HG03575 (cell line): Measurements from ENCODE around the gene USH2A.

ENCODE experiments used
- ATAC-seq: cut with Tn5 transposase; IDR thresholded peaks from one replicate; pipeline ENCODE4 v1.9.1; 2021; ENCODE audit not compliant: unreplicated experiment, insufficient number of reproducible peaks, low FRiP score; ENCODE audit errors: extremely low read depth

Gene USH2A, protein sequence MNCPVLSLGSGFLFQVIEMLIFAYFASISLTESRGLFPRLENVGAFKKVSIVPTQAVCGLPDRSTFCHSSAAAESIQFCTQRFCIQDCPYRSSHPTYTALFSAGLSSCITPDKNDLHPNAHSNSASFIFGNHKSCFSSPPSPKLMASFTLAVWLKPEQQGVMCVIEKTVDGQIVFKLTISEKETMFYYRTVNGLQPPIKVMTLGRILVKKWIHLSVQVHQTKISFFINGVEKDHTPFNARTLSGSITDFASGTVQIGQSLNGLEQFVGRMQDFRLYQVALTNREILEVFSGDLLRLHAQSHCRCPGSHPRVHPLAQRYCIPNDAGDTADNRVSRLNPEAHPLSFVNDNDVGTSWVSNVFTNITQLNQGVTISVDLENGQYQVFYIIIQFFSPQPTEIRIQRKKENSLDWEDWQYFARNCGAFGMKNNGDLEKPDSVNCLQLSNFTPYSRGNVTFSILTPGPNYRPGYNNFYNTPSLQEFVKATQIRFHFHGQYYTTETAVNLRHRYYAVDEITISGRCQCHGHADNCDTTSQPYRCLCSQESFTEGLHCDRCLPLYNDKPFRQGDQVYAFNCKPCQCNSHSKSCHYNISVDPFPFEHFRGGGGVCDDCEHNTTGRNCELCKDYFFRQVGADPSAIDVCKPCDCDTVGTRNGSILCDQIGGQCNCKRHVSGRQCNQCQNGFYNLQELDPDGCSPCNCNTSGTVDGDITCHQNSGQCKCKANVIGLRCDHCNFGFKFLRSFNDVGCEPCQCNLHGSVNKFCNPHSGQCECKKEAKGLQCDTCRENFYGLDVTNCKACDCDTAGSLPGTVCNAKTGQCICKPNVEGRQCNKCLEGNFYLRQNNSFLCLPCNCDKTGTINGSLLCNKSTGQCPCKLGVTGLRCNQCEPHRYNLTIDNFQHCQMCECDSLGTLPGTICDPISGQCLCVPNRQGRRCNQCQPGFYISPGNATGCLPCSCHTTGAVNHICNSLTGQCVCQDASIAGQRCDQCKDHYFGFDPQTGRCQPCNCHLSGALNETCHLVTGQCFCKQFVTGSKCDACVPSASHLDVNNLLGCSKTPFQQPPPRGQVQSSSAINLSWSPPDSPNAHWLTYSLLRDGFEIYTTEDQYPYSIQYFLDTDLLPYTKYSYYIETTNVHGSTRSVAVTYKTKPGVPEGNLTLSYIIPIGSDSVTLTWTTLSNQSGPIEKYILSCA (N-terminal part only)

DNA sequence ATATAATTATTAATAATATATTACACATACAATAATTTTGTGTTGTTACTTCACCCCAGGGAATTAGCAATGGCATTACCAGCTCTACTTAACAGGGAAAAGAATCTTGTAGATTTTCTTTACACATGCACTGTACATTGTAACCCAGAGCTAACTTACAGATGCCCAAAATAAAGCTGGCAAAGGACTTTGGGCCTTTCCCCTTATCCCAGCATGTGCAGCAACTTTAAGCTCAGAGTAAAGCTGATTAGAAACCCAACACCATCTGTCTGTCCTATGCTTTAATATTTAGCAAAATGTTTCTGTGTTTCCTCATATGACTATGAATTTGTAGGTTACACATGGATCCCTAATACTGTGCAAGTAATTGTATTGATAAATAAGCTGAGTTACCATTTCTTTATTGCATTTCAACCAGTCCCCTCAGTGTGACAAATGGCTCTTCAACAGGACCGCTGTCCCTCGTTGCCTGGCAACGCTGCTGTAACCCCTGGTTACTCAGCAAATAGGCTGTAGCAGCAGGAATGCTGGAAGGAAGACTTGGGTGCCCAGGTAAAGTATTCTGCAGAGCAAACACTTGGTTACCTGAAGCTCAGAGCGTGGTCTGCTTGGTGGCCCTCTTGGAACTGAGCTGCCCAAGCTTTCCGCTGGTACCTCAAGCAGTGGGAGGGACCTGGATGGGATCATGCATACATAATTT, at the start of gene USH2A:
Gene USH2A, minus strand, starts transcription at position 628 of the 700 bp plus-strand sequence. CDS start 1,112 bp downstream, outside the sequence.
- ATAC-seq: no peak

- no peak for ATAC-seq
Observed at GRCh38 chr1:216466162-216466801, 43.0 kb upstream of the USH2A start.

GRCh38 chr1:216464489-216464888, 41.2 kb upstream of the USH2A start:
- no peak for ATAC-seq

GRCh38 chr1:216462066-216462775, 39.0 kb upstream of the USH2A start:
- ATAC-seq: no peak

DNA sequence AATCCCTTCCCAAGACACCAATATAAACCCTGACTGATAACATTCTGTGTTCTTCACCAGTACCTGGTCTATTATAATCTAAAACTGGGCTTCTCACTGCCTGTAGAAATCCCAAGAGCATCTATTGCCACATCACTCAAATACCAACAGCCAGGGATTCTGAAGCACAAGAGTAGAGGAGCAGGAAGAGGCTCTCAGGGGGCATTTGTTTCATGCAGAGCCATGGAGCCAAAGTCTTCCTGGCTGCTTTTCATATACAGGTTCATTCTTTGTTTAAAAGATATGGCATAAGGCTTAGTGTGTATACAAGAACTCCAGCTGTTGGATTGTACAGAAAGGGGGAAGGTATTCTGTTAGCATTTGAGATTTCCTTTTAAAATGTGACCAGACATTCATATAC, 38.2 kb upstream of the USH2A start:
- ATAC-seq: no peak

- no peak for ATAC-seq
Observed at GRCh38 chr1:216459651-216460207, 36.5 kb upstream of the USH2A start.

- ATAC-seq: no peak
Observed at GRCh38 chr1:216458812-216459211, 35.6 kb upstream of the USH2A start.

DNA sequence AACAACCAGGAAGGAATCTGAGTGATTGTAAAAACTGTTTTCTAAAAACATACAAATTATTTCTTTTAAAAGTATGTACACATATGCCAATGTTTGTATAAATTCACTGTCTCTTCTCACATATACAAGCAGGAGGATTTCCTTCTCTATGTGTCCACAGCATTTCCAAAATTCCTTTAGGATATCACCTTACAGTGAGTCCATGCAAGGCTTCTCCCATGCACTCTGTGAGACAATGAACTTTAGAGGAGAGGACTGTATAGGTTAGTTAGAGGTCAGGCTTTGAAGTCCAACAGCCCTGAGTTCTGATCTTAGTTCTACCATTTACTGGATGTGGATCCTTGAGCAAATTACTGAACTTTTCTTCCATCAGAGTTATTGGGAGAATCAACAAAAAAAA, 34.1 kb upstream of the USH2A start:
- ATAC-seq: no peak

- ATAC-seq: no peak
Observed at GRCh38 chr1:216456682-216457081, 33.4 kb upstream of the USH2A start.

- no peak for ATAC-seq
Observed at GRCh38 chr1:216453777-216454176, 30.5 kb upstream of the USH2A start.

DNA sequence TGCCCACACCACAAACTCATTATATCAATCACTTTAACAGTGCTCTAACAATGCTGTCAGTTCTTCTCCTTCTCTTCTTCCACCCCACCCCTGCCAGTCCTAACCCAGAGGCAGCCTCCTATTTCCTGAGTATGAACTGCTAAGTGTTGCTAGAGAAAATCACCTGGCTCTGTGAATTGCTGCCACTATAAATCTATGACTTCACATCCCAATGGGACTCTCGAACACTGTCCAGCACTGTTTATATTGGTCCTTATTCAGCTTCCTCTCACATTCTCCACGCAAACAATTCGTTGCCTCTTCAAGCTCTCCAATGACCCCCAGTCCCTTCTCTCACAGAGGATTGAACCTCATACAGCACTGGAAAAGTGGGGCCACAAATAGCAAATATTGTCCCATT, 27.0 kb upstream of the USH2A start:
- ATAC-seq: no peak

DNA sequence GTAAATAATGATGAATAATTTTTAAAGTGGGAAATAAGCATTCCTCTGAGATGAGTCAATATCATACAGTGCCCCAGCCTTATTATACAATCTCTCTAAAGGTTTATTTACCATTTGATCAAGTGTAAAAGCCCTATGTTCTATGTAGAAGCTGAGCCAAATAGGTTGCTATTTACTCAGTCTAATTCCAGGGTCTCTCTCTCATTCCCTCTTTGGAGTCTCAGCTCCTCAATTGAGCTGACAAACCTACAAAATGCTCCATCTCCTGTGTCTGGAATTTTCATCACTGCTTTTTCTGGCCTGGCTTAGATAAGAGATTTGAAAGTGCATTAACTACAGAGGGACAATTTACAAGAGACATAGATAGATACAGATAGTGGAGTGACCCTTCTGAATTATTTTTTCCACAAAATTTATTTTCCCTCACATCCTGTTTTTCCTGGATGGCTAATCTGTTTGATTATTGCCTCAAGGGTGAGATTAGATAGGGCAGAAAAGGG, 24.8 kb upstream of the USH2A start:
- no peak for ATAC-seq

- ATAC-seq: no peak
Observed at GRCh38 chr1:216437603-216438002, 14.4 kb upstream of the USH2A start.

GRCh38 chr1:216434232-216434631, 11.0 kb upstream of the USH2A start:
- ATAC-seq: no peak

DNA sequence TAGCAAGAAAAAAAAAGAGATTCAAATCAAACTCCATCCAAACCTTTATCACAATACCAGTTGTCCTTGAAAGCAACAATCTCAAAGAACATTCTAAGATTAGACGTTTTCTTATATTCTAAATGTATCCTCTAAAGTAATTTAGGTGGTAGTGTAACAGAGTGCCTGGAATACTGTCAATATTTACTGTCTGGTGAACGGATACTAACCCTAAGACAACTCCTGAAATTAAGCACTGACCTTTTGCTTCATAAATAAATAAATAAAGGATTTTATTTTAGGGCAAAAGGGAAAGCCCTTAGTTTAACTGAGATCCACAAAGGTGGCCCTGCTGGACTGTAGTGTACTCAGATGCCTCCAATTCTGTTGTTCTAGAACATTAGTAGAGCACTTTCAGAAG, 9.9 kb upstream of the USH2A start:
- no peak for ATAC-seq

- no peak for ATAC-seq
Observed at GRCh38 chr1:216430744-216431143, 7.5 kb upstream of the USH2A start.

- no peak for ATAC-seq
Observed at GRCh38 chr1:216425577-216425976, 2.3 kb upstream of the USH2A start.
